Activated T-helper 1 cell treated with anti-CD3 and anti-CD28 coated beads, Interleukin-12 subunit alpha, Interleukin-12 subunit beta, Interleukin-2, Interleukin-4 antibody, amounts not matched to agents 30 ng/mL and 10 ng/mL and 1 ng/mL, durations not matched to agents 14 hours and 24 hours and 36 hours (primary cell): ENCODE data around the gene NPLOC4. TPM values are rescaled to one million over a fixed set of nuclear protein-coding genes. Genes with fewer than 3 reads are reported as not detected.

Experiments used
- DNase-seq: peaks from one replicate; pipeline ENCODE4 v3.0.0; 2021; ENCODE audit warnings: low spot score
- H3K27ac Mint-ChIP-seq: one replicate; pipeline ENCODE4 v1.8.0; 2021; ENCODE audit warnings: mild to moderate bottlenecking, mixed read lengths
- H3K27me3 Mint-ChIP-seq: one replicate; pipeline ENCODE4 v1.8.0; 2022; ENCODE audit warnings: mild to moderate bottlenecking, moderate library complexity, mixed read lengths; ENCODE audit not compliant: insufficient read depth
- H3K36me3 Mint-ChIP-seq: one replicate; pipeline ENCODE4 v1.8.0; 2021; ENCODE audit warnings: low read depth, mixed read lengths
- H3K4me1 Mint-ChIP-seq: one replicate; pipeline ENCODE4 v1.8.0; 2021; ENCODE audit warnings: low read depth, mixed read lengths
- H3K4me3 Mint-ChIP-seq: one replicate; pipeline ENCODE4 v1.8.0; 2021; ENCODE audit warnings: mild to moderate bottlenecking, moderate library complexity, mixed read lengths
- H3K9me3 Mint-ChIP-seq: one replicate; pipeline ENCODE4 v1.8.0; 2021; ENCODE audit warnings: mixed read lengths
- intact Hi-C: fragments of 100-400 bp; cut with micrococcal nuclease; formaldehyde crosslinking; loops from one replicate; pipeline ENCODE4 v1.15.1; 2024
- total RNA-seq: library from RNA; stranded (reverse); gene quantifications from 2 replicates; pipeline ENCODE4 v1.2.3, GENCODE V29; 2022

Gene NPLOC4
- total RNA-seq, 1 donor from 2014 or later = 138 TPM

GRCh38 chr17:81508639-81509206, 128.2 kb downstream of the NPLOC4 start:
- Mint-ChIP-seq H3K4me1 (peaks cover 24% of the 10 kb centered on the region), H3K27me3 (peaks cover 15% of the 10 kb centered on the region), H3K4me3 (peak overlapping the region; percentile 100), H3K9me3 (no peaks in the 10 kb centered on the region), H3K36me3 (peaks cover 43% of the 10 kb centered on the region), H3K27ac (peak overlapping the region; percentile 94)
- intact Hi-C loops = loop anchor here (2.0 kb wide), 2 partner anchors 22 to 106 kb away; no protein-coding TSS in a partner anchor
- no peak for DNase-seq

Other genes starting within 250 kb of the NPLOC4 start
- gene BAHCC1, start 241.7 kb downstream of the NPLOC4 start, total RNA-seq = 0.02 and 0.08 TPM in 2 replicates
- 3,516 TPM in 2 replicates for gene ACTG1, start 124.3 kb downstream of the NPLOC4 start, total RNA-seq
- gene FSCN2, start 108.7 kb downstream of the NPLOC4 start, total RNA-seq = 0.52 and 0.64 TPM in 2 replicates
- gene FAAP100, start 84.8 kb downstream of the NPLOC4 start, total RNA-seq = 69.2 and 69.5 TPM in 2 replicates
- gene TSPAN10, start 84 bp upstream of the NPLOC4 start, total RNA-seq = 0.21 and 0.66 TPM in 2 replicates
- gene PDE6G, start 19.4 kb upstream of the NPLOC4 start, total RNA-seq = 5.8 and 8.7 TPM in 2 replicates
- 54.3 and 57.5 TPM in 2 replicates for gene OXLD1, start 29.5 kb upstream of the NPLOC4 start, total RNA-seq
- gene CCDC137, start 29.6 kb upstream of the NPLOC4 start, total RNA-seq = 59.3 and 62.1 TPM in 2 replicates
- gene ARL16, start 46.7 kb upstream of the NPLOC4 start, total RNA-seq = 37.6 and 40.0 TPM in 2 replicates
- gene HGS, start 46.9 kb upstream of the NPLOC4 start, total RNA-seq = 133 and 144 TPM in 2 replicates
- 232 TPM in 2 replicates for gene MRPL12, start 66.3 kb upstream of the NPLOC4 start, total RNA-seq
- 45.7 and 49.6 TPM in 2 replicates for gene SLC25A10, start 75.2 kb upstream of the NPLOC4 start, total RNA-seq
- not detected in 2 replicates for gene GCGR, start 167.0 kb upstream of the NPLOC4 start, total RNA-seq
- gene MCRIP1, start 196.2 kb upstream of the NPLOC4 start, total RNA-seq = 56.0 and 62.3 TPM in 2 replicates
- not detected in 2 replicates for gene PPP1R27, start 197.9 kb upstream of the NPLOC4 start, total RNA-seq
- gene P4HB, start 223.4 kb upstream of the NPLOC4 start, total RNA-seq = 477 and 487 TPM in 2 replicates
- 701 and 705 TPM in 2 replicates for gene ARHGDIA, start 234.2 kb upstream of the NPLOC4 start, total RNA-seq